GM21423 (cell line): ENCODE results near the gene IER5L.
A peak's percentile ranks its signal among the peaks of the same experiment; 100 is the strongest.

Experiments
- ATAC-seq: cut with Tn5 transposase; IDR thresholded peaks from one replicate; pipeline ENCODE4 v1.9.1; 2021; ENCODE audit warnings: mild to moderate bottlenecking, moderate library complexity; ENCODE audit not compliant: unreplicated experiment

IER5L gene

GRCh38 chr9:129177791-129178567 lies at the start of gene IER5L:
Gene IER5L, minus strand, starts transcription at chr9:129178261. Its CDS starts 209 bp downstream, at chr9:129178052.
- ATAC-seq, result peak; percentile 72

DNA sequence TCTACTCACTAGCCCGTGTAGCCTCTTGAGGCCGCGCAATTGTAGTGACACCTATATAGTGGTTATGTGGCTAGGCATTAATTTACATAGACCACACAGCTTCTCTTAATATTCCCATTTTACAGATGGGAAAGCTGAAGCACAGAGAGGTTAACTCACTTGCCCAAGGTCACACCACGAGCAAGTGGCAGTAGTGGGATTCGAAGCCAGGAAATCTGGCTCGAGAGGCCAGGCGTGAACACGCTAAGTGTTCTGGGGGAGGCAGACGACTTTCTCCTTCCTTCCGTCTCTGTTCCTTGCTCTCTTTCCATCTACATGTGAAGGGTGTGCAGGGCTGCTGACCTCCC lies 49.8 kb upstream of the IER5L start:
- ATAC-seq, result no peak

GRCh38 chr9:129225815-129226214 lies 47.8 kb upstream of the IER5L start:
- ATAC-seq, result no peak

GRCh38 chr9:129225490-129225778 lies 47.4 kb upstream of the IER5L start:
- ATAC-seq, result no peak

DNA sequence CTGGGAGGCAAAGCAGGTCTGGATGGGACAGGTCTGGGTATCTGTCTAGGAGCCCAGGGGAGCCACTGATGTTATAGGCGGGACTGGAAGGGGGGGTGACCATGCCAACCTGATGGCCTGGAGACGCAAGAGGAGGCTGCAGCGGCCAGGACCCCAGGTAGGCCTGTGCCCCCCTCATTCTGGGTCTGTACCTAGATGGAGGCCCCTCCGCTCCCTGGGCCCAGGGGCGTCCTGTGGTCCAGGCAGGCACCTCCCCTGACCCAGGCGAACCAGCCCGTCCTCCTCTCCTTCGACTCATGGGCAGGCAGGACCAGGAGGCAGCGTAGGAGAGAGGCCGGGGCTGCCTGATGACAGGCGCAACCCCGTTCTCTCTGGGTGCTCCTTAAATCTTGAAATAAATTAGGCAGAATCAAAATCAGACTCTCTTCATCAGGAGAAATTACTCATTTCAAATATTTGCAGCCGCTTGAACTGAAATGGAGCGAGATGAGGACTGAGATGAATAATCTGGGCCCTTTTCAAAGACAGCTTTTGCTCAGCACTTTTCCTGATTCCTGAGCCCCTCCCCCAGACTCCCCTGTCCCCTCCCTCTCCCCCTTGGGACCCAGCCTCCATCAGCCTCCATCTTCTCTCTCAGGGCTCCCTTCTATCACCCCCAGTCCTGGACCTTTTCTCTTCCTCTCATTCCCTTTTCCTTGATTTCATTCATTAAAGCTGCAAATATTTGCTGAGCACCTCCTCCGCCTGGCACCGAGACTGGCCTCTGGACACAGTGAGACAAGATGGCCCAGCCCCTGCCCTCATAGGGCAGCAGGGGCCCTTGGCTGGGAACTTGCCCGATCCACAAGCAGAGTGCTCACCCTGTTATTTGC lies 46.8 kb upstream of the IER5L start:
- no peak for ATAC-seq

DNA sequence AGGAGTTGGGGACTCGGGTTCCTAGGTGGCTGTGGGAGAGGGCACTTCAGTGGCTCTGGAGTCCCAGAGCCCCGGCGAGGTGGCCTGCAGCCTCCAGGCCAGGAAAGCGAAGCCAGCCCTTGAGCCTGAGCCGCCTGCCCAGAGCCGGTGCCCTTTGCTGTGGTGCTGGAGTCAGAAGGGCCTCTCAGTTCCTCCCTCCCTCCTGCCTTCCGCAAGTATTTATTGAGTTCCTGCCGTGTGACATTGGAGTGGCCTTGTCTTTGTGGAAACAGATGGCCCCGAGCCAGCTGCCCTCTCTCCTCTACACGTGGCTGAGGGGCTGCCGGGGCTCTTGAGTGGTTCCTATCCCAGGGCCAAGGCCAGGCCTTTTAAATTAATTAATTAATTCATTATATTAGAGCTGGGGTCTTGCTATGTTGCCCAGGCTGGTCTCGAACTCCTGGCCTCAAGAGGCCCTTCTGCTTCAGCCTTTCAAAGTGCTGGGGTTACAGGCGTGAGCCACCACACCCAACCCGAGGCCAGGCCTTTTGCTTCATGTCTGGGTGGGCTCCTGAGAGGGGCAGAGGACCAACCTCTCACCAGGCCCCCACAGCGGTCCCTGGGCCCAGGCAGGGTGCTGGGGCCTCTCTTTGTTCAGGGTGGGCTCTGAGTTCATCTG lies 45.6 kb upstream of the IER5L start:
- ATAC-seq, result no peak

- no peak for ATAC-seq
These were observed 44.8 kb upstream of the IER5L start for GRCh38 chr9:129222819-129223218.

DNA sequence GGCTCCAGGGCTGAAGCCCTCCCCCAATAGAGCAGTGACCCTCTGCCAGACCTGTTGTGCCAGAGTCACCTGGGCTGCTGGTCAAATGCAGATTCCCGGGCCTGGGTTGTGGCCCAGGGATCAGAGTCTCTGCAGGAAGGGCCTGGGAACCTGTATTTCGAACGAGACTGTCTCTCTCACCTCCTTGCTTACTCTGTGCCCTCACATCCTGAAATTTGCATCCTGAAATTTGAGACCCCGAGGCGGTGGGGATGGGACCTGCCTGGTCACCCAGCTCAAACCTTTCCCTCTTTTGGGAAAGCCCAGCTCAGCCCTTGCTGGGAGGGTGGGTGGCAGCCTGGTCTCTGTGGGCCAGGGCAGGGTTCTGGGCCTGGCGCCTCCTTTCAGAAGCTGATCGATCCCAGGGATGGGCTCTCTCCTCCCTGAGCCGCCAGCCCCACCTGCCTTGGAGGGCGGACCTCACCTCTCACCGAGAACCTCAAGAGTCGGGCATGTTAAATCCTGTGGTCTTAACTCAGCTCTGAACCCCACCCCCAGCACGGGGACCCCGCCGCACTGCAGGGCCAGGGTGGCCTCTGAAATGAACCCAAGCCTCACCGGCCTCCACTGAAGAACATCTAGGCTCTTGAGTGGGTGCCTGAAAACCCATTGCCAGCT lies 44.0 kb upstream of the IER5L start:
- no peak for ATAC-seq

- ATAC-seq, result peak; percentile 70
These were observed 43.2 kb upstream of the IER5L start for GRCh38 chr9:129221233-129221632.

GRCh38 chr9:129220771-129221170 lies 42.7 kb upstream of the IER5L start:
- no peak for ATAC-seq

DNA sequence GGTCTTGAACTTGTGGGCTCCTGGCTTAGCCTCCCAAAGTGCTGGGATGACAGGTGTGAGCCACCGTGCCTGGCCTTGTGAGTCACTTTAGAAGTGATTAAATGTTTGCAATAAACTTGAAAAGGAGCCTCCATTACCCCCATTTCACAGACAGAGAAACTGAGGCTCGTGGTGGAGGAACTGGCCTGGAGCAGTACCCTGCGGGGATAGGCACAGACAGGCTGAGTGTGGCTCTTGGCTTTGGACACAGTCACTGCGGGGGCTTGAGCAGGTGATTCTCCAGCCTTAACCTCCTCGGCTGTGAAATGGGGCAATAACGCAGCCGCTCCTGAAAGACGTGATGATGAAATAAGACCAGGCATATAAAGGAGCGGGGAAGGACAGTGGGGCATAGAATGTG lies 40.9 kb upstream of the IER5L start:
- ATAC-seq, result no peak

GRCh38 chr9:129218272-129218625 lies 40.2 kb upstream of the IER5L start:
- ATAC-seq, result no peak

- no peak for ATAC-seq
These were observed 35.5 kb upstream of the IER5L start for GRCh38 chr9:129213551-129213950.

DNA sequence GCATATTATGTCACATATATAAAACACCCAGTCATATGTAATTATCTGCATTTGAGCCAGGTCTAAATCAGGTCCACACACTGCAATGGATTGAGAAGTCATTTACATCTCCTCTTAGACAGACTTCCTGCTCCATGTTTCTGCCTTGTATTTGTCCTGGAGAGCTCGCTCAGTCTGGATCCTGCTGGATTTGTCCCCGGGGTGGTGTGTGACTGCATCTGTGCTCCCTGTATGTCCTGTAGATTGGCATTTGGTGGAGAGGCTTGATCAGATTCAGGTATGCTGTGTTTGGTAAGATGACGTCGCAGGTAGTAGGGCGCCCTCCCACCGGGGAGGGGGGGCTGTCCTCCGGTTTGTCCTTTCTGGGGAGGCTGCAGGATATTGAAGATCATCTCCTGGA lies 33.6 kb upstream of the IER5L start:
- no peak for ATAC-seq

DNA sequence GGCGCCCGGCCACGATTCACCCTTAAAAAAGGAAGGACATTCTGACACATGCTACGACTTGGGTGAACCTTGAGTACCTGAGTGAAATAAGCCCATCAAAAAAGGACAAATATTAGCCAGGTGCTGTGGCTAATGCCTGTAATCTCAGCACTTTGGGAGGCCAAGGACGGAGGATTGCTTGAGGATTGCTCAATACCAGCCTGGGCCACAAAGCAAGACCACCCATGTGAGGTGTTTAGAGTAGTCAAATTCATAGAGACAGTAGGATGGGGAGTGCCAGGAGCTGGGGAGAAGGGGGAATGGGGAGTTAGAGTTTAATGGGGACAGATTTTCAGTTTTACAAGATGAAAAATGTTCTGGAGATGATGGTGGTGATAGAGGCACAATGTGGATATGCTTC lies 32.1 kb upstream of the IER5L start:
- ATAC-seq, result no peak

DNA sequence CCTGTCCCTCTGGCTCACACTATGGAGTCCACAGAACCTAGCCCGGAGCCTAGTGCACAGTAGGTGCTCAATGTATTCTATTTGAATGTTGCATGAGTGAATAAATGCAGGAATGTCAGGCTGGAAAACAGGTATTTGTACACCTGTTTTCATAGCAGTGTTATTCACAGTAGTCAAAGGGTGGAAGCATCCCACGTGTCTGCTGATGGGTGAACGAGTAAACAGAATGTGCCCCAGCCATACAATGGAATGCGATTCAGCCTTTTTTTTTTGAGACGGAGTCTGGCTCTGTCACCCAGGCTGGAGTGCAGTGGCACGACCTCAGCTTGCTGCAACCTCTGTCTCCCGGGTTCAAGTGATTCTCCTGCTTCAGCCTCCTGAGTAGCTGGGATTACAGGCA lies 31.5 kb upstream of the IER5L start:
- ATAC-seq, result no peak

GRCh38 chr9:129209109-129209508 lies 31.0 kb upstream of the IER5L start:
- ATAC-seq, result no peak

- no peak for ATAC-seq
These were observed 30.4 kb upstream of the IER5L start for GRCh38 chr9:129208207-129209032.

- ATAC-seq, result no peak
These were observed 28.8 kb upstream of the IER5L start for GRCh38 chr9:129206905-129207304.

DNA sequence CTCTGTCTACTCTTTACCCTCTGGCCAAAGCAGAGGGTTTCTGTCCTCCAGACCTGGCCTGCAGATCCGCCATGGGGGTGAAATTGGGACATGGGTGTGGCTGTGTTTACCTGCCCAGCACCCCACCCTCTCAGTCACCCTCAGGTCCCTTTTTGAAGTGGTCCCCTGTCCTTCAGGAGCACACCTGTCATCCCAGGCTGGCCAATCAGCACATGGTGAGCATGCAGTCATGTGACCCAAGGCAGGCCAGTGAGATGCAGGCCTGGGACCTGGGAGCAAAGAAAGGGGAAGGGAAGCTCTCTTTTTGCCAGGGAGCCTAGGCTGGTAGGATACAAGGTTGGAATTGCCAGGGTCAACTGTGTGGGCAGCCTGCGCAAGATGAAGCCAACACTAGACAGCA lies 28.3 kb upstream of the IER5L start:
- ATAC-seq, result no peak

DNA sequence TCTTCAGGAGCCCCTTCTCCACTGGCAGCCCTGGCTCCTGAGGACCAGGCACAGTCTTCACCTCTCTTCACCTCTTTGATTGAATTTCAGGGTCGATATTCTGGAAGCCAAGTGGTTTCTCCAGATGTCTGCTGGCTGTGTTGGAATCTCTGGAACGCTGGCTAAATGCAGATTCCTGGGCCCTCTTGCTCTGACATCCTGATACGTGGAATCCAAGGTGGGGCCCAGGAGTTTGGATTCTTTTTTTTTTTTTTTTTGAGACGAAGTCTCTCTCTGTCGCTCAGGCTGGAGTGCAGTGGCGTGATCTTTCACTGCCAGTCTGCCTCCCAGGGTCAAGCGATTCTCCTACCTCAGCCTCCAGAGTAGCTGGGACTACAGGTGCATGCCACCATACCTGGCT lies 26.8 kb upstream of the IER5L start:
- ATAC-seq, result no peak
